Measurements from ENCODE around the gene CABYR. TPM values are rescaled to one million over a fixed set of nuclear protein-coding genes. Genes with fewer than 3 reads are reported as not detected.

The CABYR gene
- total RNA-seq, 4 donors from 2014 or later = 1.3 to 3.3 (median 2.5) TPM

- Histone ChIP-seq H3K27me3 (no peaks in the 10 kb centered on the region), H3K27ac (replicated peaks in 1 of 4) (no peak overlapping the region), H3K4me3 (no peak overlapping the region), H3K36me3 (peaks cover 0 to 32% (median 7%) of the 10 kb centered on the region in 4 donors), H3K4me1 (peaks cover 0 to 4% (median 0%) of the 10 kb centered on the region in 4 donors), H3K9me3 (no peaks in the 10 kb centered on the region)
- intact Hi-C loops (cut with DNase I) = loop anchor here (5.0 kb wide), 4 partner anchors 103 to 488 kb away; partner anchors contain the start of gene TTC39C
- TF ChIP-seq POLR2A (IDR thresholded peaks at IDR 0.05; ENCODE audit: low read depth) = no peak
- no peak for TF ChIP-seq CTCF (IDR thresholded peaks at IDR 0.05)
- no peak for TF ChIP-seq EP300 (IDR thresholded peaks at IDR 0.05)
- no peak for TF ChIP-seq POLR2AphosphoS5 (IDR thresholded peaks at IDR 0.05)
- no peak for DNase-seq (ENCODE audit: extremely low spot score)
- 69% methylated on average over 2 of the region's 2 CpGs for WGBS
These were observed 23.2 kb upstream of the CABYR start for GRCh38 chr18:24115628-24116027.

GRCh38 chr18:24118750-24119577, 19.9 kb upstream of the CABYR start:
- WGBS = 56% methylated on average over 8 of the region's 8 CpGs
- H3K36me3 ChIP-seq = peaks cover 0 to 56% (median 9%) of the 10 kb centered on the region in 4 donors
- no peak overlapping the region for H3K27ac ChIP-seq (replicated peaks in 1 of 4)
- H3K4me1 ChIP-seq = peaks cover 0 to 4% (median 0%) of the 10 kb centered on the region in 4 donors
- no peaks in the 10 kb centered on the region for H3K9me3 ChIP-seq
- intact Hi-C loops (cut with DNase I) = loop anchor here (5.0 kb wide), 4 partner anchors 107 to 492 kb away; partner anchors contain the start of gene TTC39C
- DNase-seq (ENCODE audit: extremely low spot score) = peak; percentile 92
- no peaks in the 10 kb centered on the region for H3K27me3 ChIP-seq
- H3K4me3 ChIP-seq = no peak overlapping the region
- TF ChIP-seq CTCF (IDR thresholded peaks at IDR 0.05) (peak; percentile 91 to 97 (median 92)), POLR2AphosphoS5 (IDR thresholded peaks at IDR 0.05) (peak in 1 of 2 donors; percentile 6), EP300 (IDR thresholded peaks at IDR 0.05) (no peak)

GRCh38 chr18:24120676-24121075, 18.2 kb upstream of the CABYR start:
- Histone ChIP-seq H3K27me3 (no peaks in the 10 kb centered on the region), H3K4me1 (peaks cover 0 to 4% (median 0%) of the 10 kb centered on the region in 4 donors), H3K36me3 (peaks cover 0 to 53% (median 11%) of the 10 kb centered on the region in 4 donors), H3K27ac (replicated peaks in 1 of 4) (no peak overlapping the region), H3K9me3 (no peaks in the 10 kb centered on the region), H3K4me3 (no peak overlapping the region)
- intact Hi-C loops (cut with DNase I) = no loop called here
- WGBS = 94% methylated on average over 4 of the region's 4 CpGs
- DNase-seq (ENCODE audit: extremely low spot score) = no peak
- TF ChIP-seq EP300 (IDR thresholded peaks at IDR 0.05) (no peak), POLR2A (IDR thresholded peaks at IDR 0.05; ENCODE audit: low read depth) (no peak), CTCF (IDR thresholded peaks at IDR 0.05) (no peak), POLR2AphosphoS5 (IDR thresholded peaks at IDR 0.05) (no peak)

- H3K4me1 ChIP-seq = peaks cover 0 to 4% (median 0%) of the 10 kb centered on the region in 4 donors
- 91% methylated on average over 2 of the region's 2 CpGs for WGBS
- intact Hi-C loops (cut with DNase I) = no loop called here
- H3K27me3 ChIP-seq = no peaks in the 10 kb centered on the region
- H3K4me3 ChIP-seq = no peak overlapping the region
- DNase-seq (ENCODE audit: extremely low spot score) = no peak
- H3K27ac ChIP-seq (replicated peaks in 1 of 4) = no peak overlapping the region
- H3K9me3 ChIP-seq = no peaks in the 10 kb centered on the region
- H3K36me3 ChIP-seq = peaks cover 0 to 56% (median 13%) of the 10 kb centered on the region in 4 donors
- TF ChIP-seq CTCF (IDR thresholded peaks at IDR 0.05) (no peak), EP300 (IDR thresholded peaks at IDR 0.05) (no peak), POLR2AphosphoS5 (IDR thresholded peaks at IDR 0.05) (no peak), POLR2A (IDR thresholded peaks at IDR 0.05; ENCODE audit: low read depth) (no peak)
These were observed 17.2 kb upstream of the CABYR start for GRCh38 chr18:24121625-24122024.
